Skeletal muscle cell (primary cell): ENCODE data around the gene CCDC192.

ENCODE experiments used
- DNase-seq: peaks from one replicate; pipeline ENCODE4 v3.0.0-alpha.2; 2010; ENCODE audit warnings: low read depth
- H3K4me3 ChIP-seq: 2 replicates; pipeline ENCODE4 v1.5.1; 2011; ENCODE audit warnings: low read depth, mild to moderate bottlenecking, control low read depth, low read length, moderate library complexity

Gene CCDC192

GRCh38 chr5:127934791-127935256 lies 231.6 kb downstream of the CCDC192 start:
- peak; percentile 62 for DNase-seq
- no peak overlapping the region for H3K4me3 ChIP-seq

GRCh38 chr5:127935398-127935797 lies 232.2 kb downstream of the CCDC192 start:
- no peak for DNase-seq
- no peak overlapping the region for H3K4me3 ChIP-seq

- no peak overlapping the region for H3K4me3 ChIP-seq
- no peak for DNase-seq
These were observed 233.3 kb downstream of the CCDC192 start for GRCh38 chr5:127936439-127936972.

- DNase-seq = no peak
- no peak overlapping the region for H3K4me3 ChIP-seq
These were observed 235.6 kb downstream of the CCDC192 start for GRCh38 chr5:127938746-127939145.

- H3K4me3 ChIP-seq = no peak overlapping the region
- no peak for DNase-seq
These were observed 237.7 kb downstream of the CCDC192 start for GRCh38 chr5:127940854-127941253.

- DNase-seq = peak; percentile 54
- no peak overlapping the region for H3K4me3 ChIP-seq
These were observed 238.5 kb downstream of the CCDC192 start for GRCh38 chr5:127941646-127942045.

GRCh38 chr5:127942246-127943060 lies 239.3 kb downstream of the CCDC192 start:
- H3K4me3 ChIP-seq = no peak overlapping the region
- DNase-seq = no peak

GRCh38 chr5:127943061-127943371 lies 239.8 kb downstream of the CCDC192 start:
- DNase-seq = no peak
- no peak overlapping the region for H3K4me3 ChIP-seq

- no peak for DNase-seq
- no peak overlapping the region for H3K4me3 ChIP-seq
These were observed 240.9 kb downstream of the CCDC192 start for GRCh38 chr5:127944125-127944524.

- no peak overlapping the region for H3K4me3 ChIP-seq
- DNase-seq = no peak
These were observed 244.8 kb downstream of the CCDC192 start for GRCh38 chr5:127947941-127948340.

- no peak overlapping the region for H3K4me3 ChIP-seq
- peak; percentile 74 for DNase-seq
These were observed 247.7 kb downstream of the CCDC192 start for GRCh38 chr5:127950707-127951391.

GRCh38 chr5:127951791-127952190 lies 248.6 kb downstream of the CCDC192 start:
- no peak for DNase-seq
- H3K4me3 ChIP-seq = no peak overlapping the region

GRCh38 chr5:127957183-127957582 lies 254.0 kb downstream of the CCDC192 start:
- peak; percentile 78 for DNase-seq

GRCh38 chr5:127957701-127958239 lies 254.6 kb downstream of the CCDC192 start:
- DNase-seq = no peak
- H3K4me3 ChIP-seq = no peak overlapping the region

More at GRCh38 chr5:127957183-127957582, 254.0 kb downstream of the CCDC192 start:
- H3K4me3 ChIP-seq = no peak overlapping the region

- no peak for DNase-seq
- no peak overlapping the region for H3K4me3 ChIP-seq
These were observed 255.3 kb downstream of the CCDC192 start for GRCh38 chr5:127958421-127959011.

- DNase-seq = peak; percentile 79
- H3K4me3 ChIP-seq = no peak overlapping the region
These were observed 256.1 kb downstream of the CCDC192 start for GRCh38 chr5:127959152-127959764.

- DNase-seq = no peak
- no peak overlapping the region for H3K4me3 ChIP-seq
These were observed 257.1 kb downstream of the CCDC192 start for GRCh38 chr5:127960270-127960691.

- no peak overlapping the region for H3K4me3 ChIP-seq
- no peak for DNase-seq
These were observed 258.0 kb downstream of the CCDC192 start for GRCh38 chr5:127961006-127961762.

- no peak overlapping the region for H3K4me3 ChIP-seq
- DNase-seq = no peak
These were observed 258.6 kb downstream of the CCDC192 start for GRCh38 chr5:127961763-127962145.
